GM18499 (cell line): ENCODE data around the gene FGFR1OP2.
"Not testable (repeated sequence)": the region's sequence is repeated elsewhere in the genome, so short reads cannot be mapped to it uniquely, and the experiment has no call there.

ENCODE experiments used
- ATAC-seq: cut with Tn5 transposase; IDR thresholded peaks from one replicate; pipeline ENCODE4 v1.9.1; 2021; ENCODE audit warnings: moderate number of reproducible peaks; ENCODE audit not compliant: insufficient read depth, unreplicated experiment

FGFR1OP2 gene

GRCh38 chr12:26940516-26941214, 2.4 kb downstream of the FGFR1OP2 start:
- ATAC-seq, result no peak

- ATAC-seq, result no peak
These were observed 2.9 kb downstream of the FGFR1OP2 start for GRCh38 chr12:26941215-26941594.

DNA sequence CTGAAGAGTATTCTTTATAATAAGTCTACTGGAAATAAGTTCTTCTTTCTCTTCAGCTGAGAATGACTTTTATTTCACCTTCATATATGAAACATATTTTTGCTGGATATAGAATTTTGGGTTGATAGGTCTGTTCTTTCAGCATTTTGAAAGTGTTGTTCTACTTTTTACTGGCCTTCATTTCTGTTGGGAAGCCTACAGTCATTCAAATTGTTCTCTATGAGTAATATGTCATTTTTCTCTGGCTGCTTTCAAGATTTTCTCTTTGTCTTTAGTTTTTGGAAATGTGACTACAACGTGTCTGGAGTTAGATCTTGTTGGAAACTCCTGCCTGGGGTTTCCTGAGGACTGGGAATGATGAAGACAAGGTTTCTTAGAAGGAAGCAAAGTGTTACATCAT, 10.0 kb downstream of the FGFR1OP2 start:
- ATAC-seq, result no peak

DNA sequence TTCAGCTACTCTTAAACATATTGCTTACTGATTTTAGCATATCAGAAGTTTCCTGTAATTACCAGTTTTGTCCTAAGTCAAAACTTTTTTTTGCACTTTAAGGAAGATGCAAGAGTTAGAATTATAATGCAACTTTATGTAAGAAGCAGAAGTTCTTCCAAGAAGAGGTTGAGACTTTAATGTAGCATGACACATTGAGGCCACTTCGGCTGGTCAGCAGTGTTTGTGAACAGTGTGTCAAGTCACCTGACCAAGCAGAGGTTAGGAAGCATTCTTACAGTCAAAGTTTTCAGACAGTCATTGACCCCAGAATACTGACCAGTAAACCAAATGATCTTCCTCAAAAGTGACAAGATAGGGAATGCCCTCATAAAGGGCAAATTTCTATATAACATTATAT, 15.2 kb downstream of the FGFR1OP2 start:
- no peak for ATAC-seq

DNA sequence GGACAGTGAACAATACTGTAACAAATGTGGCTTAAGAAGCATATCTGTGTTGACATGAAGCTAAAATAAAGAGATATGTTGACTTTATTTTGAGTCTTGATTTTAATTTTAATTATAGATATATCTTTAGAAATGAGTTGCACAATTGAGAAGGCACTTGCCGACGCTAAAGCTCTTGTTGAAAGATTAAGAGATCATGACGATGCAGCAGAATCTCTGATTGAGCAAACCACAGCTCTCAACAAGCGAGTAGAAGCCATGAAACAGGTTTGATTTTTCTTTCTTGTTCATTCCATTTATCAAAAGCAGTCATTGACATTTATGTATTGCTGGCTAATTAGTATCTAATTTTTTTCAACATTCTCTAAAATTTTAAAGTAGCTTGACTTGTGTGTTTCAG, 15.8 kb downstream of the FGFR1OP2 start:
- ATAC-seq, result no peak

DNA sequence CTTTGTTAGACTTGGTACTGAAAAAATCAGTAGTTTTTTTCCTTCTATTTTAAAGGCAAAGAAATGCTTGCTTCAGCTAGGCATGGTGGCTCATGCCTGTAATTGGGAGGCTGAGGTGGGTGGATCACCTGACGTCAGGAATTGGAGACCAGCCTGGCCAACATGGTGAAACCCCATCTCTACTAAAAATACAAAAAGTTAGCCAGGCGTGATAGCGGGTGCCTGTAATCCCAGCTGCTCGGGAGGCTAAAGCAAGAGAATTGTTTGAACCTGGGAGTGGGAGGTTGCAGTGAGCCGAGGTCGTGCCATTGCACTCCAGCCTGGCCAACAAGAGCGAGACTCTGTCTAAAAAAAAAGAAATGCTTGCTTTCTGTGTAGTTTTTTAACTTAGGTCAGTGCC, 23.1 kb downstream of the FGFR1OP2 start:
- ATAC-seq, result not testable (repeated sequence)

GRCh38 chr12:26961803-26962202, 23.5 kb downstream of the FGFR1OP2 start:
- no peak for ATAC-seq

GRCh38 chr12:26963413-26963812, 25.1 kb downstream of the FGFR1OP2 start:
- ATAC-seq, result no peak

GRCh38 chr12:26966842-26967241, 28.6 kb downstream of the FGFR1OP2 start:
- ATAC-seq, result no peak

GRCh38 chr12:26970136-26970535, 31.9 kb downstream of the FGFR1OP2 start:
- no peak for ATAC-seq

DNA sequence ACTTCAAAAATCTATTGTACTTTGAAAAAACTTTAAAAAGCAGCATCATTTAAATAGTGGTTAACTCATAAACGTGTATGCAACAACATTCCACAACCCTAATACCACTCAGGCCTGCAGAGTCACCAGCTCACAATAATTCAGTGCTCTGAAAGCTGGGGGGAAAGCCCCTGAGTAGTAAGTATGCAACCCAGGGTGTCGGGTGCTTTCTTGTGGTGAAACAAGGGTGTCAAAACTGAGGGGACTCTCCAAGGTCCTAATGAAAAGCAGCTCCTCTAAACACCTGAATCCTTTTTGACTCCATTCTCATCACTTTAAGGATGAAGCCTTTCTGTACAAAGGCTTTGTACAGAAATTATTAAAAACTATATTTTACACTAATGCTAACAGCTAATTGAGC, 33.7 kb downstream of the FGFR1OP2 start:
- ATAC-seq, result peak; percentile 96

DNA sequence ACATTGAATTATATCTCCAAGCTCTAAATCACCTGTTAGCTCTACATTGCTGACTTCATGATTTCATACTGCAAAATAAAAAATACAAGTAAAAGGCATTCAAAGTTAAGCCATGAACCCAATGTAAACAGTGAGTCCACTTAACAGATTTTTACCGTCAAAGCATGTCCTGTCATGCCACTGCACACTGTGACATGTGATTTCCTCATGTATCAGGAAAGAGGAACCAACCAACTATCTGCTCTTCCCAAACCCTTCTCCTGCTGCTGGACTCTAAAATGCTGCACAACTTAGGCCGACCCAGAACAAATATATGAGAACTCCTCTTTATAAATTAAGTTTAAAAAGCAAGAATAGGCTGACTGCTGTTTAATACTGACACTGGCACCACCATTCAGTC, 38.4 kb downstream of the FGFR1OP2 start:
- no peak for ATAC-seq

GRCh38 chr12:26978801-26979200, 40.5 kb downstream of the FGFR1OP2 start:
- no peak for ATAC-seq

DNA sequence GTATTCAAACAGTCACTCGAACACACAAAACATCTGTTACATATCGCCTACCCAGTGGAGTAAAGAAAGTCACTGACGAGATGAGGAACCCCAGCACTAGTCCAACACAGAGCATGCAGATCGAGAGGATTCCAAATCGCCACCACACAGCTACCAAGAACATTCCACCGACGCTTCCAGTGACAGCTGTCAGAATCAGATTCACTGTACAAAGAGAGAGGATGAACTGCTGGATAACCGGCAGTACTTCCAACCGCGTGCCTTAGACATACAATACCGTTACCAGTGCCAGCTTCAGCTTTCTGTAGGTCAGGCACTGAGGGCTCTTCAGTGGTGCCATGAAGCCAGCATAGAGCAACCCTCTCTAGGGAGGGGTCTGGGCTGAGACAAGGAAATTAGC, 41.5 kb downstream of the FGFR1OP2 start:
- ATAC-seq, result no peak

GRCh38 chr12:26982866-26983265, 44.6 kb downstream of the FGFR1OP2 start:
- no peak for ATAC-seq

DNA sequence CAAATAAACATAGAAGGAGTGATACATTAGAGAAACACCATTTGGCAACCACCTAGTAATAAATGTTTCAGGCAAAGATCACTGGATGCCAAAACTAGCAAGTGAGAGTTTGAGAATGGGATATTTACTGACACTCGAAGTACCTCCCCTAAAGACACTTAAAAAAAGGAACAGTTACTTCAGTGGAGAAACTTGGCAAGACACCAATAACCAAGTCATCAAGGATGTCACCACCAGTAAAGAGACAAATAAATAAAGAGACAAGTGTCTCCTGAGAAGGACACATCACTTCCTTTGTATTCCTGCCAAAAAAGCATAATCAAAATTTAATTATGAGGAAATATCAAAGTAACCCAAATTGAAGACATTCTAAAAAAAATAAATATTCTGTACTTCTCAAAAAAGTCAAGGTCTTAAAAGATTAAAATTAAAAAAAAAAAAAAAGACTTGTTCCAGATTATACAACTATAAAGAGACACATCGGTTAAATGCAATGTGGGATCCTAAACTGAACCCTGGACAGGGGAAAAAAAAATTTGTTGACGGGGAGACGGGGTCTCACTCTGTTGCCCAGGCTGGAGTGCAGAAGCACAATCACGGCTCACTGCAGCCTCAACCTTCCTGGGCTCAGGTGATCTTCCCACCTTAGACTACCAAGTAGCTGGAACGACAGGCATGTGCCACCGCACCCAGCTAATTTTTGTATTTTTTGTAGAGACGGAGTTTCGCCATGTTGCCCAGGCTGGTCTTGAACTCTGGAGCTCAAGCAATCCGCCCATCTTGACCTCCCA, 49.6 kb downstream of the FGFR1OP2 start:
- ATAC-seq, result no peak

- no peak for ATAC-seq
These were observed 50.4 kb downstream of the FGFR1OP2 start for GRCh38 chr12:26988703-26989102.

- no peak for ATAC-seq
These were observed 51.6 kb downstream of the FGFR1OP2 start for GRCh38 chr12:26989873-26990272.

GRCh38 chr12:26991826-26992225, 53.6 kb downstream of the FGFR1OP2 start:
- no peak for ATAC-seq

- ATAC-seq, result no peak
These were observed 55.8 kb downstream of the FGFR1OP2 start for GRCh38 chr12:26994109-26994508.

- ATAC-seq, result no peak
These were observed 57.4 kb downstream of the FGFR1OP2 start for GRCh38 chr12:26995706-26996105.

DNA sequence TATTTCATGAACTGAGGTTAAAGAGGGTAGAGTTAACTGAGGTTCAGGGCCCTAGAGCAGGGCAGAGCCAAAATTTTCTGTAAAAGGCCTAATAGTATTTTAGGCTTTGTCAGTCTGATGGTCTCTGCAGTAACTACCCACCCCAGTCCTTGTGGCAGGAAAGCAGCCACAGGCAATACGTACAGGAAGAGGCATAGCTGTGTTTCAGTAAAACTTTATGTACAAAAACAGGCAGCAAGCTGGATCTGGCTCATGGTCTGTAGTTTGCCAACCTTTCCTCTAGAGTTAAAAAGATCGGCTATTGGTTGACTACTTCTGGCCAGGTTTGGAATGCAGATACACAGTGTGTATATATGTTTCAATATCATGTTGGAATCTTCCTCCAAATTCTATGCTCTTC, 58.7 kb downstream of the FGFR1OP2 start:
- no peak for ATAC-seq
